ENCODE measurements around the gene RALGAPA2.

DNA sequence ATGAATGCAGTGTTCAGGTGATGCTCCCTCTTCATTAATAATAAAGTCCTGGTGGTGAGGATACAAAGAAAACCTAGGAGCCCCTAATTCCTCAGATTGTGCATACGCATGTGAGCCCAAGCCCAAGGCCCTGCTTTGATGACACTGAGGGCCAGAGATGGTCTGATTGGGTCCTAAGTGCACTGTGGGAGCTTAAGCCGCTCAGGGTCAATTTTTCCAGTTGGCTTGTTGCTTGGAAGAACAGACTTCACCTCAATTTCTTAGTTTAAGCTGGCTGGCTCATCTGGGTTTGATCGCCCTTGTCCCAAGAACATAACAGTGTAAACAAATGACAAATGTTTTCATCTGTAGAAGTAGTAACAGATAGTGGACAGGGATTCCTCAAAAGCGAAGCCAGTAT is 303.1 kb downstream of the RALGAPA2 start:
- TF ChIP-seq CTCF (IDR thresholded peaks at IDR 0.05) = no peak
- TF ChIP-seq POLR2A (IDR thresholded peaks at IDR 0.05) = no peak
